Right ventricle myocardium superior (tissue), 1 donor: ENCODE data around the gene RPS6KA3. TPM values are rescaled to one million over a fixed set of nuclear protein-coding genes. Genes with fewer than 3 reads are reported as not detected.
"Not testable (repeated sequence)": the region's sequence is repeated elsewhere in the genome, so short reads cannot be mapped to it uniquely, and the experiment has no call there.

Source experiments
- ATAC-seq: fragments of 200-7000 bp; cut with Tn5 transposase; one replicate; pipeline ENCODE4 v1.9.1; 2020; ENCODE audit warnings: mild to moderate bottlenecking; ENCODE audit not compliant: poor library complexity
- DNase-seq: peaks from one replicate; pipeline ENCODE4 v3.0.0-alpha.2; 2020
- intact Hi-C: fragments of 100-400 bp; cut with DNase I; formaldehyde crosslinking; loops from one replicate; pipeline ENCODE4 v1.11.2; 2022
- total RNA-seq: library from RNA; stranded (reverse); fragmentation: NEBNext Ultra II Directional; extraction: Animal tissue kit (Norgen Biotek cat#: 25700); gene quantifications from one replicate; pipeline ENCODE4 v1.2.1, GENCODE V29; 2021
- donor health status: DM: no; HTN: yes; CAD: no; lungs with severe emphysema.

RPS6KA3 gene
- total RNA-seq, 1 donor from 2014 or later = 33.5 TPM

DNA sequence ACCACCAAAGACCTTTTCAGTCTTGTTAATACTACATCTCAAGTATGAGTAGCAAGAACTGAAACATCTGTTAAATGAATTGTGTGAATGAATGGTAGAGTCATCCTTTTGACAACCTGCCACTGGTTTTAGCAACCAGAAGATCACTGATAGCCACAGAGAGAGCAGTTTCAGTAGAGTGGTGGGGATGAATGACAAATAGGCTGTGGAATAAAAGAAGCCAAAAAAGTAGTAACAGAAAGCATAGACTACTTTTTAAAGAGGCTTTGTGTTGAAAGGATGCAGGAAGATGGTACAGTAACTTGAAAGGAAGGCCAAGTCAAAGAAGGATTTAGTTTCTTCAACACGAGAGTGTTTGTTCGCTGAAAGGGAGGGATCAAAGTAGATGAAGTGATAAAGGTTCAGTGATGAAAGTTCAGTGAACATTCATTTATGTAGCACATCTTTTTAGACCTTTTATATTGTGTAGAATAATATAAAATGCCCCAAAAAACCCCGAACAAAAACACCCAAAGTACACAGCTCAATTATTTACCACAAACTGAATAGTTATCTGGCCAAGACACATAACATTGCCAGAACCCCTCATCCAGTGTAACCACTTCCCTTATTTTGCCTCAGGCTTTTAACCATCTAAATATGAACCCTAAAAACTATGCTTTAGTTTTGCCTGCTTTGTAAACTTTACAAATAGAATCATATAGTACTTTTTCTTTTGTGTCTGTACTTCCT, 84.9 kb downstream of the RPS6KA3 start:
- ATAC-seq = no peak
- no peak for DNase-seq
- intact Hi-C loops = no loop called here

DNA sequence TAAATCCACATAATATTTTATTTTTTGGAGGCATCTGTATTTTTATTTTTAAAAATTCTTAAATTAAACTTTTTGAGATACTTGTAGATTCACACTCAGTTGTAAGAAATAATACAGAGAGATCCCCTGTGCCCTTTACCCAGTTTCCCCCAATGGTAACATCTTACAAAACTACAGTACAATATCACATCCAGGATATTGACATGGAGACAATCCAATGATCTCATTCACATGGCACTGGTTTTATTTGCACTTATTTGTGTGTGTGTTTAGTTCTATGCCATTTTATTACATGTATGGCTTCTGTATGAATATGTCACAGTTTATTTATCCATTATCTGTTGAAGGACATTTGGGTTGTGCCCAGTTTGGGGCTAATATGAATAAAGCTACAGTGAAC, 89.6 kb downstream of the RPS6KA3 start:
- intact Hi-C loops = no loop called here
- DNase-seq (no peak), ATAC-seq (no peak)

DNA sequence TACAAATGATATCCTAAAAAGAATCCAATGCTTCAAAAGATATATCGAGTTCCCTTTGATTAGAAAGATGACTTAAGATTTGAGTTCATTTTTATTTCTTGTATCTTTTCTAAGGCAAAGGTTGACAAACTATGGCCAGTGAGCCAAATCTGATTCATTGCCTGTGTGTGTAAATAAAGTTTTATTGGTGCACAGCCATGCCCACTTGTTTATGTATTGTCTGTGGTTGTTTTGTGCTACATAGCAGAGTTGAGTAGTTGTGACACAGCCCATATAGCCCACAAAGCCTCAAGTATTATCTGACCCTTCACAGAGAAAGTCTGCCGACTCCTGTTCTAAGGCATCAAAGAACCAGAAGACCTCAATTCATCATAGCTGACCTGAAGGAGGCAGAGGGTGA, 92.9 kb downstream of the RPS6KA3 start:
- ATAC-seq (no peak), DNase-seq (no peak)
- intact Hi-C loops = no loop called here

DNA sequence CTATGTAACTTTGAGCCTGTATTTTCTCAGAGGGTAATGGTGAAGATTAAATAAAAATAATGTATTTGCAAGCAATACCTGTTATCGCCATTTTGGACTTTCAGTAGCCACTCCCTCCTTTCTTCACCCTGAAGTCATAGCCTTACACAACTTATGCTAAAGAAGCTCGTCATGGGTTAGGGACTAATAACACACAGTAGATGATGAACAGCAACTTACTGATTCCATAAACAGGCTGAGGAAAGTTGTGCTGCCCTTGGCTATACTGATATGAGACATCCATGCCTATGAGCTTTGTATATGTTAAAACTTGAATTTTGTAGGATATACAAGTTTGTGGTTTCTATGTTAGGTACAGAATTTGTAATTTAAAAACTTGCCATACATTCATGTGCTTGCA, 93.4 kb downstream of the RPS6KA3 start:
- intact Hi-C loops = no loop called here
- DNase-seq = no peak
- no peak for ATAC-seq

DNA sequence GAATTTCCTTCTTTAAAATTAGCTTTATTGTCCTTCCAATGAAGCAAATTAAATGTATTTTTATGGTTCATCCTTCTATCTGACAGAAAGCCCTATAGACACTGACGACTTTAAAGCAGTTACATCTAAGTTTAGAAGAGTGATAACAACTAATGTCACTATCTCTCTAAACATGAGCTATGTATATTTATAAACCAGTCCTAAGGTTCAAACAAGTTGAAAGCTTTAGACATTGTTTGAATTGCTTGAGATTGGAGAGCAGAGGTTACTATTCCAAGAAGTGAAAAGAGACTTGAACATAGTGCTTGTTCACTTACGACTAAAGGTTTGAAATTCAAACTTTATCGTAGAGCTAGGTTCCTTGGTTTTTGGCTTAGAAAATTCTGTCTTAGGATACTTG, 94.8 kb downstream of the RPS6KA3 start:
- peak; percentile 63 for ATAC-seq

DNA sequence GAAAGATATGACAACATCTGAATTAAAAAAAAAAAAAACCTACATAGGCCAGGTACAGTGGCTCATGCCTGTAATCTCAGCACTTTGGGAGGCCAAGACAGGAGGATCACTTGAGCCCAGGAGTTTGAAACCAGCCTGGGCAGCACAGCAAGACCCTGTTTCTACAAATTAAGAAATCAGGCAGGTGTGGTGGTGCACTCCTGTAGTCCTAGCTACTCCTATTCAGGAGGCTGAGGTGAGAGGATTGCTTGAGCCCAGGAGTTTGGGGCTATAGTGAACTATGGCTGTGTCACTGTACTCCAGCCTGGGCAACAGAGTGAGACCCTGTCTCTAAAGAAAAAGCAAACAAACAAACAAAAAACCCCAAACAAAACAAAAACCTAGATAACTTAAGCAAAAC, 104.2 kb downstream of the RPS6KA3 start:
- ATAC-seq, intact Hi-C loops: not testable (repeated sequence)

More for the DNA sequence above, 94.8 kb downstream of the RPS6KA3 start:
- intact Hi-C loops = no loop called here
- no peak for DNase-seq

DNA sequence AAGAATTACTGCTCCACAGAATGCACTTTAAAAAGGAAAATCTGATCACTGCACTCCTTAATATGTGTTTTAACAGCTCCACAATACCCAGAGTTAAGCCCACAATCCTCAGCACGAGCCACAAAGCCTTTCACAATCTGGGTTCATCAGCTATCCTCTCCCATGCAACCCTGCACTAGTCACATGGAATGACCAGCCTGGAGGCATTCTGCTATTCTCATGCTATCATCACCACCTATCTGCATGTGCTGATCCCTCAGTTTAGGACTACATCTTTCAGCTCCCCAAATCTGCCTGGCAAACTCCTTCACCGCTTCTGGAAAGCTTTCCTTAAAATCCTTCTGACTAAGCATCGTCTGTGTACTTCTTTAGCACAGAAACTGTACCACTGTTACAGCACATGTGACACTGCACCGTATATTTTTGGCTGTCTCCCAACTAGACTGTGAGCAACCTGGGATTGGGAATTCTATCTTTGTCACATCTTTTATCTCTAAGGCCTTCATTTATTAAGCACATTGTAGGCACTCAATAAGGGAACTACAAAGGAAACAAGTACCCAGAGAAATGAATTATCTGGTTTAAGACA, 106.8 kb downstream of the RPS6KA3 start:
- intact Hi-C loops = no loop called here
- no peak for DNase-seq
- ATAC-seq = no peak

More for the DNA sequence above, 104.2 kb downstream of the RPS6KA3 start:
- not testable (repeated sequence) for DNase-seq

DNA sequence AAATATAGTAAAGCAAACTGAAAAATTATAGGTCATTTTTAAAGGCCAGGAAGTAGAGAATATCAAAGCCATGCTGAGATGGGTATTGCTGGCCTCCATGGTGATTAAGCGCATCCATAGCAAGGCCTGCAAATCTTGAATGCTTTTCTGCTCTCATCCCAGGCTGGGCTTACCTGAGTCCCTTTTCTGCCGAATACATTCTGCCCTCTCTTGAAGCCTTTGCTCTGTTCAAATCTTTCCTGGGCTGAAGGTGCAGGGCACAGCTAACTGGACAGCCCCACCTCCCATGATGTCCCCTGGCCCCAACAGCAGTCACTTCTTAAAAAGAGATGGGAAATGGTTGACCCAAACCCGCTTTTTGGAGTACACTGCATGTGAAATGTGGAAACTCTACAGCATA, 115.0 kb downstream of the RPS6KA3 start:
- DNase-seq = no peak
- ATAC-seq = no peak
- intact Hi-C loops = no loop called here

DNA sequence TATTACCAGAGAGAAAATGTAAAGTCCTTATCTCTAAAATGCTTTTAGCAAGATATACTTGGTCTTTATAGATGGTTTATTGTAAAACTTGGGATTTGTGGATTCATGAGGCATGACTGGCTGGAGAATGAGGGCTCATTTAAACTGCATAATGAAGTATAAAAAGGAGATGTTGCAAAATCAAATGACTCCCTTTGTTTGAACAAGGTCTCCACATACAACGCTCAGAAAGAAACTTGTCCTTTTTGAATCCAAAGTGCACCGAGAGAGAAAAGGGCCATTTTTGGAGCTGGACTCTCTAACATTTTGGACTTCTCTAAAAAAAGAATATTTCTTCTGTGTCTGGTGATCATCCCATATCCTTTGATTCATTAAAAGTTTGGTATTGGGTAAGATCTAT, 117.4 kb downstream of the RPS6KA3 start:
- ATAC-seq (no peak), DNase-seq (no peak)
- intact Hi-C loops = no loop called here

DNA sequence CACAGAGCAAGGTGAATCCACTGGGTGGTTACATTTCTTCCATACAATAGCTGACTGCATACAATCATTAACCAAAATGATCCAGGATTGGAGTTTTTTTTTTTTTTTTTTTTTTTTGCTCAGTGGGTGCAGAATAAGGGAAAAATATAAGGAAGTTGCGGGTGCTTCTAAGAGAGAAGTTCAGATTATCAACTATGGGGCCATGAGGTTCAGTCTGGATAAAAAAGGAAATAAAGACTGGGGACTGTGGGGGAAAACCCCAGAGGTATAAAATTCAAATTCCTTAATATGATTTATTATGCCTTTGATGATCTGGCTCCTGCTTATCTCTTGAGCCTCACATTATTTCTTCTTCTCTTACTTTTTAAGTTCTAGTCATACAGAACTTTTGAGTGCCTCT, 119.1 kb downstream of the RPS6KA3 start:
- ATAC-seq (no peak), DNase-seq (no peak)
- intact Hi-C loops = no loop called here

DNA sequence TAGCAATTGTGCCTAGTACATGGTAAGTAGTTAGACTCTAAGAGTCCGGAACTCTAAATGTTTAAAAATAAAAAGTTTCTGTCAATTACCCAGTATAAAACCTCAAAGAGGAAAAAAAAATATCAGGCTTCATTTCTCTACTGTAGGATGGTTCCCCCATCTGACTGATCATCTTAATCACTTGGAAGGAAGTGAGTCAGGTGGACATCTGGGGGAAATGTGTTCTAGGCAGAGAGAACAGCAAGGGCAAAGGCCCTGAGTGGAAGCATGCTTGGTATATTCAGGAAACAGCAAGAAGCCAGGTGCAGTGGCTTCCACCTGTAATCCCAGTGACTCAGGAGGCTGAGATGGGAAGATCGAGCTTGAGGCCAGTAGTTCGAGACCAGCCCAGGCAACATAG, 122.2 kb downstream of the RPS6KA3 start:
- intact Hi-C loops = no loop called here
- DNase-seq (no peak), ATAC-seq (no peak)

DNA sequence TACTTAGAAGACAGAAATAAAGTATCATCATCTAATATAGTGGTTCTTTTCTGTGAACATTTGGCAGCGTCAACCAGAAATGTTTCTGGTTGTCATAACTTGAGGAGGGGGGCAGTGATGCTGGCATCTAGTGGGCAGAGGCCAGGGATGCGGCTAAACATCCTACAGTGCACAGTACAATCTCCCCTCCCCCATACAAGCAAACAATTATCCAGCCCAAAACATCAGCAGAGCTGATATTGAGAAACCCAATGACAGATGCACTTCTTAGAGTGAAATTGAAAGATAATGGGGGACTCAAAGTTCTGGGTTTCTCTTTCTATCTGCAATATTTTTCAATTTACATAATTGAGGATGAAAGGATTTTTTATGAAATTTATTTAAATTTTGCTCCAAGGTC, 123.1 kb downstream of the RPS6KA3 start:
- intact Hi-C loops = no loop called here
- DNase-seq = no peak
- ATAC-seq = no peak

DNA sequence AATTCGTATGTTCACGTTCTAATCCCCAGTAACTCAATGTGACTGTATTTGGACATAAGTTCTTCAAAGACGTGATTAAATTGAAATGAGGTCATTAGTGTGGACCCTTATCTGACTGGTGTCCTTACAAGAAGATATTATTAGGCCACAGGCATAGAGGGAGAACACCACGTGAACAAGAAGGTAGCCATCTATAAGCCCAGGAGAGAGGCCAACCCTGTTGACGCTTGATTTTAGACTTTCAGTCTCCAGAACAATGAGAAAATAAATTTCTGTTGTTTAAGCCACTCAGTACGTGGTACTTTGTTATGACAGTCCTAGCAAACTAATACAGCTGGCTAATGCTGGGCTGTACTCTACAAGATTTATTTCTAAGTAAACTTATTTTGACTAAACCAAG, 123.6 kb downstream of the RPS6KA3 start:
- ATAC-seq (no peak), DNase-seq (no peak)
- intact Hi-C loops = no loop called here

DNA sequence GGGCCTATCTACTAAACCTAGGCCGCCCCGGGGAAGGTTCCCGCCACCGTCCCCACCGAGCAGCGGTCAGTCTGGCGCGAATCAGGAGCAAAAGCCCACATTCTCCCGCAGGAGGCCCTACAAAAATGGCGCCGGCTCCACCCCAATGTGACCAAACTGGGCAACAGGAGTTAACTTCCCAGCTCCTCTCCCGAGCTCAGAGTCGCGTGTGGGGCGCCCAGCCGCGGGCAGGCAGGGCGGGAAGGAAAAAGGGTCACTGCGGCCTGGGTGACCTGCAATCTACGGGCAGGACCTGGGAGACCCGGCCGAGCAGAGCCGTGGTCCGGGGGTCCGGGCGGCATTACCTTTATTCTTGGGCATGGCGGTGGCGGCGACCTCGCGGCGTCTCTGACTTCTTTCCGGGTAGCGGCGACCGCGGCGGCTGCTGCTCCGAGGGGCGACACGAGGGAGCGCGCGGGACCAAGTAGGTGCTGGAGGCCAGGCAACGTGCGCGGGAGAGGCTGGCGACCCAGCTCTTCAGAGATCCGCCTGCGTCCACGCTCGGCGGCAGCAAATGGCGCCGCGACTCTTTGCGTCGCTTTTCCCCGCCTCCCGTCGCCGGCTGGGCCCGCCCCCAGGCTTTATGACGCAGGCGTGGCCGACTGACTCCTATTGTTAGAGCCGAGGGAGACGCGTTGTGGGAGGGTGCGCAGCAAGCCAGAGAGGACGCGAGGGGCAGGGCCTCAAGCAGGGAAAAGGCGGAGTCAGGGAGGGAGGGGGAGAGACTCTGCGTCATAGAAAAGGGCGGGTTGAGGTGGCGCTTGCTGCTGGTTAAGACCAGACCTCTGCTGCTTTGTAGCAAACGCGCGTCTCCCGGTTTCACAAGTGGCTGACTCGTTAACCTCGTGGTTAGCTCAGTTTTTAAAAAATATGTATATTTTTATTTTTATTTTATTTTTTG, 125.2 kb downstream of the RPS6KA3 start, which contains the start of gene EIF1AX:
TSS of gene EIF1AX (minus strand) at position 558 of the 940 bp plus-strand sequence. CDS start at position 360, 198 bp downstream.
- intact Hi-C loops = no loop called here
- ATAC-seq = peak; percentile 99
- peak; percentile 97 for DNase-seq

DNA sequence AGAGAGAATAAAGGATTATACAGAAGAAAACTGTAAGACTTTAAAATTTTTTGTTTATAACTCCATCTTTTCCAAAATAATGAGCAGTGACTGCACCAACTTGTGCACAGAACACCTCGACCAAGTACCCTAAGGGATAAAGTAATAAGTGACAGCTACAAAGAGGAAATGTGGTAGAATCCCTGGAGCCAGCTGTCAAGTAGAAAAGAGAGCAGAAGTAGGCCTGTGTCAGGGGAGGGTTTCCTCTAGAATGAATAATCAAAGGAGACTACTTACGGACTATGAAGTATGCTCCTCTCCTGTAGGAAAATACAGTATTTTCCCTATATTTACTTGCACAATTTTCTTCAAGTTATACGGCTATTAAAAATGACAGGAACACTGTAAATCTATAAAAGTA, 126.3 kb downstream of the RPS6KA3 start:
- ATAC-seq (no peak), DNase-seq (no peak)
- intact Hi-C loops = no loop called here

DNA sequence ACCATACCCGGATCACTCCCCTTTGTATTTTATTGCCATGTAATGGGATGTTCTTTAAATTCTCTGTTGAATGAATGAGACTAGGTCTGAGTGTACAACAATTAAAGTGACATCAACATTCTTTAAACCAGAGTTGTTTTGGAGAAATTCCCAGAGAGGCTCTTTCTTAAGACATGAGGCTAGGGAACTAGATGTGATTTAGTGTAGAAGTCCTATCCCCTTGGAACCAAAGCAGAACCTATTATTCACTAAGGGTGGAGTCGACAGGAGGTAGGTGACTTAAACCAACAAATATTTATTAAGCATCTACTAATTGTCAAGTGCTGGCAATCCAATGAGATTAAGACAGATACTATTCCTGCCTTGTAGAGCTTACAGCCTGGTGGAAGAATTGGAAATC, 126.7 kb downstream of the RPS6KA3 start:
- intact Hi-C loops = no loop called here
- ATAC-seq (no peak), DNase-seq (no peak)

DNA sequence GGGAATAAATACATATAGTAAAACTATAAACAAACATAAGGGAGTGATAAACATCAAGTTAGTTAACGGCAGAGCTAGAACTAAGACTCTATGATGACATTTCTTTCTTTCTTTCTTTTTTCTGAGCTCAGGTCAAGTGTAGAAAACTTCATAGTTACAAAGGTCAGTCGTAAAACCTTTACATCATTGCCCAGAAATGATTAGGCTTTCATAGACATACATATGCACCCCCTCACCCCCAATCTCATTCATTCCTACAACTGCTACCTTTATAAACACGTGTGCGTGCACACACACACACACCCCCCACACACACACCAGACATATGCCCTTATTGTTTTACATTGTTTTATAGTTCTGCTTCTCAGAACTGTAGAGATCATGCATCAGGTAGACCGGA, 130.8 kb downstream of the RPS6KA3 start:
- no peak for ATAC-seq
- intact Hi-C loops = no loop called here
- DNase-seq = no peak

DNA sequence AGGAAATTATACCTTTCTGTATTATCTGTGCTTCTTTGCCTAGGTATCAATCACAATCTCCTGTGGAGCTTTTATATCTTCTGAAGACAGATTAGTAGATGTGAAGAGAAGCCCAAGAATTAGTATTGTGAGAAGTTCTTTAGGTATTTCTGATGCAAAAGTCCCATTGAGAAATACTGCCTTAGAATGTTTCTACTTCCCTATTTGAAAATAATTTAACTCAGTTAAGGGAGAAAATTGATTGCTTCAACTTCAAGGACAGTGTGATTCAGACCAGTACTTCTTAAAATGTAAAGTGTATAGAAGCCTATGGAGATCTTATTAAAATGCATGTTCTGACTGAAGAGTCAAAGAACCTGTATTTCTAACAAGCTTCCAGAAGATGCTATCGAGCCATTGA, 134.0 kb downstream of the RPS6KA3 start:
- DNase-seq (no peak), ATAC-seq (no peak)
- intact Hi-C loops = no loop called here

DNA sequence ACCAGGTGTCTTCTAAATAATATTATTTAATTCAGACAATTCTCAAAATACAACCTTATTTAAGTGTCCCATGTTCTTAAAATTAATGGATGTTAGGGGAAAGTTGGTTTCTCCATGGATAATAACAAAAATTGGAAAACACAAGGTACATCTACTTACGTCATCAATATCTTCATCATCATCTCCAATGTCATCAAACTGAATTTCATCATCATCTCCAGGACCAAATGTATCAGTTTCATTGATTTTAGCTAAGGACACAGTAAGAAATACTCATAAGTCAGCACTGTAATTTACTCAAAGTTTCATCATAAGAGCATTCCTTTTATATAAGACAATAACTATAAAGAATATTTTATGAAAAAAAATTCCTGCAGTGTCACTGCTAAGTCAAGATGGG, 136.4 kb downstream of the RPS6KA3 start:
- intact Hi-C loops = no loop called here
- no peak for DNase-seq
- no peak for ATAC-seq

DNA sequence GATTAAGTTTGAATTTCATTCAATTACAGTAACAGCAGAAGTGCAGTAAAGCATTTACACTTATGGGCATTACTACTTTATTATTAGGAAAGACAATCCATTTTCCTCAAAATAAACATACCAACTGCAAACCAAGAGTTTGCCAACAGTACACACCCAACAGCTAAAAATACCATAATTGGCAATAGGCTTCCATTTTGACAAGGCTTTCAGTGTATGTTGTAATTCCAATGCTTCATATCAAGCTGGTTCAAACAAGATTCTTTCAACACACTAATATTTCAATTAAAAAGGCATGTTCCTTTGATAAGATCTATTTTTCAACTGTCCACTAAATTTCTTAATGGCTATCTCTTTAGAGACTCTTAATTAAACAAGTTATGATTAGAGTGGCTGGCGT, 137.2 kb downstream of the RPS6KA3 start:
- ATAC-seq (no peak), DNase-seq (no peak)
- intact Hi-C loops = no loop called here
